Stimulated activated CD4-positive, alpha-beta T cell treated with anti-CD3 and anti-CD28 coated beads, Interleukin-2, amount 100 ng/mL, for 48 hours (primary cell): ENCODE data around the gene TMEM14B.
"Not testable (repeated sequence)": the region's sequence is repeated elsewhere in the genome, so short reads cannot be mapped to it uniquely, and the experiment has no call there.

Experiments used
- DNase-seq, 2 donors: peaks; one replicate each; pipeline ENCODE4 v3.0.0-alpha.2; 2020

Gene TMEM14B

GRCh38 chr6:10749734-10750133, 2.1 kb downstream of the TMEM14B start:
- no peak for DNase-seq

DNA sequence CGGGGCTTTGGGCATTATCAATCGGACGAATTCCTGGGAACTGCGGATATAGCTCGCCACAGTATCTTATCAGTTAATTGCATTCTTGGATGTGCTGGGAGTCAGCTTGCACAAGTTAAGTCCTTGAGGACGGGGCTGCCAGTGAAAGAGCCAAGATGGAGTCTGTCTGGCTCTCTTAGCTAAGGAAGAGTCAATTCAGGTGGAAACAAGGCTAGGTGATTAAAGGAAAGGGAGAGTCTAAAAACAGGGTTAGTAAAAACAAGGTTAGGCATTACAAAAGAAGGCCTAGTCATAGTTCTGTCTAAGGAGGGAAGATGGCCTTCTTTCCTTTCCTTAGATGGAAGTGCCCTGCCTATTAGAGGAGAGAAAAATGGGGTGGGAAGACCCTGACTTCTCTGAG, 3.0 kb downstream of the TMEM14B start:
- not testable (repeated sequence) for DNase-seq

- DNase-seq = not testable (repeated sequence)
These were observed 4.2 kb downstream of the TMEM14B start for GRCh38 chr6:10751757-10752156.

- no peak for DNase-seq
These were observed 8.5 kb downstream of the TMEM14B start for GRCh38 chr6:10756085-10756484.

DNA sequence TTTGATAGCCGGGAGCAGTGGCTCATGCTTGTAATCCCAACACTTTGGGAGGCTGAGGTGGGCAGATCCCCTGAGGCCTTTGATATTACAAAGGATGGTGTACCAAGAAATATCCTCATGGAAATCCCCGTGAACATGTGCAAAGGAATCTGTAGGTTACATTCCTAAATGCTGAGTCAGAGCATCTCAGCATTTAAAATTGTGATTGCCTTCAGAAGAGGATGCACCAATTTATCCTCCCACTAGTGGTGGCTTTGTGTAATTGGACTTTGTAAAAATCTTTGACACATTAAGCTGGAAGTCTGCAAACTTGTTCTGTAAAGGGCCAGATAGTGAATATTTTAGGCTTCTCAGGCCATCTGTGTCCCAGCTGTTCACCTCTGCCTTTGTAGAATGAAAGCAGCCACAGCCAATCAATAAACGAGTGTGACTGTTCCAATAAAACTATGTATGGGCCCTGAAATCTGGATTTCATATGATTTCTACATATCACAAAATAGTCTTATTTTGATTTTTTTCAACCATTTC, 11.8 kb downstream of the TMEM14B start:
- DNase-seq = no peak

- DNase-seq = no peak
These were observed 12.3 kb downstream of the TMEM14B start for GRCh38 chr6:10759884-10760329.

DNA sequence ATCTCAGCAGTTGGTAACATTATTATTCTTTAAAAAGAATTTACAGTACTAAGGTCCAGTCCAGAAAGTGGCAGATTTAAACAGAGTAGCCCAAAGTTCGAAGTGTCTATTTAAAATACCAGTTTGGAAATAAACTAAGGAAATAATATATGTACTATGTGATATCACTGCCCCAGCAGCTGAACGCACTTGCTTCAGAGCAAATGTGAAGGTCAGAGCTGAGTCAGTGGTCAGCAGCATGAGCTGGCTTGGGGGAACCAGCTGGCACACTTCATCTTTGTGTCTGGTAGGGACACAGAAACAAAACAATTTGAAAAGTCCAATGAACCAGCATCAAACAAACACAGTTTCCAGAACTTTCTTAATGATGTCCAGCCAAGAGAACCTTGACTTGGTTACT, 15.4 kb downstream of the TMEM14B start:
- no peak for DNase-seq

- DNase-seq = no peak
These were observed 21.8 kb downstream of the TMEM14B start for GRCh38 chr6:10769419-10769818.

GRCh38 chr6:10771371-10771894, 23.8 kb downstream of the TMEM14B start:
- no peak for DNase-seq

- no peak for DNase-seq
These were observed 30.6 kb downstream of the TMEM14B start for GRCh38 chr6:10778230-10778629.

DNA sequence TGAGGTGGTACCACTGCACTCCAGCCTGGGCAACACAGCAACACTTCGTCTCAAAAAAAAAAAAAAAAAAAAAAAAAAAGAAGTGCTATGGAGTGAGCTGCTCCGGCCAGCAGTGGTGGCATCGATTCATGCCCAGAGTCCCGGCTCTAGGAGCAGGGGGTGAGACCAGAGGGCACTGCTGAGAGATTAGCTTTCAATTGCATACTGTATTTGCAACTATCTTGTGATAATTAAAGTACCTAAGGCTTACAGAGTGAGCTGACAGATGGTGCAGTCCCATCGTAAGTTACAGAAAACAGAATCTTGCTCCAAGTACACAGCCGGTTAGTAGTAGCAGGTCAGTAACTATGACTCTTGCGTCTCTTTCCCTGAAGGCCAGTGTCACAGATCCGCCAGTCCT, 31.5 kb downstream of the TMEM14B start:
- no peak for DNase-seq

DNA sequence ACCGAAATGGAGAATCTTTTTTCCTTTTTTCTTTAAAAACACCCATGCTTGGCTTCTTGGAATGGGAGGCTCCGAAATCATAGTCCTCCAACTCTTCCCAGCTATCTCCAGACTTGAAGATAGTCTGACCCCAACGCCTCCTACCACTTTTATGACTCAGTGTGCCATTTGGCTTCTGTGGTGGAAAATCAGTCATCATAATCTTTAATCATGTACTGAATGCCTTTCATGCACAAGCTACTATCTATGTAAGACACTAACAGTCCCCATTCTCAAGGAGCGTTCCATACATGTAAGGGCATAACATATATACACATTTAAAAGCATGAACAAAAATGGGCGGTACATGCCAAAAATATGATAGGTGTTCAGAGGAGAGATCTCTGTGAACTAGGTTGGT, 44.1 kb downstream of the TMEM14B start:
- DNase-seq = no peak

DNA sequence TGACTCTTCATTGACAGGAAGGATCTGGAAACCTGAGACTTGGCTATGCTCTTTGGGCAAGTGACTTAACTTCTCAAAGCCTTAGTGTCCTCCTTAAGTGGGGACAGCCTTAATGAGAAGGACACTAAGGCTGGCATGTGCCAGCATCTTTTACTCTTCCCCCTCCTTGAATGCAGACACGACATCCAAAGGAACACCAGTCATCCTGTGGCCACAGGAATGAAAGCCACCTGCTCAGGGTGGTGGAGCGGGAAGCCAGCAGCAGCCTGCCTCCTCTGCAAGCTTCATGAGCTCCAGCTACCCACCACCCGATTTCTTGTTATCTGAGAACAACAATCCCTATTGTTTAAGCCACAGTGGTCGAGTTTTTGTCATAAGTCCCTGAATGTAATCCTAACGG, 44.5 kb downstream of the TMEM14B start:
- DNase-seq = no peak

GRCh38 chr6:10793035-10793434, 45.4 kb downstream of the TMEM14B start:
- DNase-seq = no peak

DNA sequence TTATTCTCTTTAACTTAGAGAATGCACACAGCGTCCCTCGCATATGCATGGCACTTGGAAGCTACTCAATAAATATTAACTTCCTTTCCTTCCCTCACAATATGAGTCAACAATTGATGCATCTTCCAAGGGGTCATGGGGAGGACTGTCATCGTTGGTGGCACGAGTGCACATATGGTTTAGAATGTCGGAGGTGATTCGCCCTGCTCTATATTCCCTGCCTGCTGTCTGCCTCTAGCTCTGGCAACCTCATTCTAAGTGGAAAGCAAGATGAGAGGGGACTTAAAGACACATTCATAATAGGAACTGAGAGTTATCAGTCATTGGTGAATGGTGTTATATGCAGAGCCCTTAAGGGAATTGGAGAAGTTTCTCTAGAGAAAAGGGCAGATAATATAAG, 46.1 kb downstream of the TMEM14B start:
- DNase-seq = no peak

DNA sequence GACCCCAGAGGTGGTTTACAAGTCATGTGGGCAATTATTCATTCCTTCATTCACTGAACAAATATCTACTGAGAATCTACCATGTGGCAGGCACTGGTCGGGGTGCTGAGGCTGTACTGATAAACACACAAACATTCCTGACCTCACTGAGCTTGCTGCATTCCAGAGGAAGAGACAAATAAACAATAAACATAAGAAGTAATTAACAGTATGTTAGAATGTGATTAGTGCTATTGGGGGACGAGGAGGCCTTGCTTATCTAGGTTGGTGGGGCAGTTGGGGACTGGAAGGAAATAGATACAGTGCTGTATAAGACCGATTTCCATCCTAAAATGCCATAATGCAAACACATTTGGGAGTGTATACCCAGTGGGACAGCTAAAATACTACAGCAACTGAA, 46.6 kb downstream of the TMEM14B start:
- DNase-seq = no peak

- no peak for DNase-seq
These were observed 53.2 kb downstream of the TMEM14B start for GRCh38 chr6:10800810-10801209.

DNA sequence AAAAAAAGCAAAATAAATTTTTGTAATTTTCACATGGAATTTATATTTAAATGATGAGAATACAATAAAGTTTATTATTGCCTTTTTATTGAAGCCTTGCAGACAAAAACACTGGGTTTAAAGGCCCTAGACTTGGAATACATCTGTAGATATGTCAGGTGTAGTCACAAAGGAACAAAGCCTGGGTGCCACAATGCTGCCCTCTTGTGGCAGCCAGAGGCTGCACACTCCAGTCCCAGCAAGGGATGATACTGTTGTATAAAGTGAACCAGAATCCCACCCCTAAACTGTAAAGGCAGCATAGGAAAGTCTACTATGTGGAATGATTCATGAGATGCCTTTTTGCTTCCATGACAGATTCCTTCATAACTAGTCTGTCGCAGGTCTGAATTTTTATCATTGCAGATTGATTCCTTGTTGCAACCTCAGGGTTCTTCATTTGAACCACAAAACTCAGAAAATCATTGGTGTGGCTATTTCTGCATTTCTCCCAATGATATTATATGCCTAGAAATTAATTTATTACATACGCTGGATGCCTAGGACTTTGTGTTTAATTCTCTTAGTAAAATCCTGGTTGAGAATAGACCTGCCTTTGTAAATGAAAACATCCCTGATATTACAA, 53.7 kb downstream of the TMEM14B start:
- DNase-seq = peak; percentile 45 to 54
